ENCODE measurements around the gene NME4.

The NME4 gene

GRCh38 chr16:366476-366875 is 30.5 kb upstream of the NME4 start:
- H2BK12ac ChIP-seq (ENCODE audit: low read length): no peak overlapping the region
- no peak for DNase-seq
- H3K23ac ChIP-seq (ENCODE audit: low read length): no peak overlapping the region
- WGBS (ENCODE audit: extremely low coverage, insufficient coverage, insufficient read length): no CpG with 5 or more reads among the region's 10 CpGs
- H3K4me1 ChIP-seq (ENCODE audit: control insufficient read depth in 1 of 2, insufficient read depth in 2 of 2, low read length in 2 of 2): peaks cover 8 to 12% of the 10 kb centered on the region in 2 experiments
- H2AFZ ChIP-seq (ENCODE audit: insufficient read depth, low read length, poor library complexity): no peak overlapping the region
- no peaks in the 10 kb centered on the region for H3K79me1 ChIP-seq (ENCODE audit: low read length)
- H3K4me2 ChIP-seq (ENCODE audit: low read length): no peak overlapping the region
- H3K36me3 ChIP-seq (ENCODE audit: control insufficient read depth in 1 of 2, insufficient read depth in 2 of 2, low read length in 2 of 2): peaks cover 34 to 39% of the 10 kb centered on the region in 2 experiments
- H4K91ac ChIP-seq (ENCODE audit: low read depth, low read length): no peak overlapping the region
- no peaks in the 10 kb centered on the region for H3K9me3 ChIP-seq (ENCODE audit: insufficient read depth, low read depth, low read length)
- H4K8ac ChIP-seq (ENCODE audit: low read depth, low read length): no peak overlapping the region
- H4K12ac ChIP-seq (ENCODE audit: low read depth, low read length): no peak overlapping the region
- no peaks in the 10 kb centered on the region for H3K27me3 ChIP-seq (ENCODE audit: insufficient read depth, low read length)
- no peak overlapping the region for H3K9ac ChIP-seq (ENCODE audit: low read length)
- H2AK5ac ChIP-seq (ENCODE audit: low read length): no peak overlapping the region
- H3K79me2 ChIP-seq (ENCODE audit: control insufficient read depth, insufficient read depth, low read length, poor library complexity): no peaks in the 10 kb centered on the region
- H3K4me3 ChIP-seq (ENCODE audit: low read depth, low read length): no peak overlapping the region
- no peak overlapping the region for H2BK120ac ChIP-seq (ENCODE audit: insufficient read depth, low read length, poor library complexity)
- H3K18ac ChIP-seq (ENCODE audit: low read length): no peak overlapping the region
- H3K4ac ChIP-seq (ENCODE audit: low read depth, low read length): no peak overlapping the region
- H3K14ac ChIP-seq (ENCODE audit: low read length): no peak overlapping the region
- H3K27ac ChIP-seq (ENCODE audit: low read depth, low read length): no peak overlapping the region
- no peak overlapping the region for H2BK5ac ChIP-seq (ENCODE audit: low read depth, low read length, poor library complexity)

- H3K9me3 ChIP-seq (ENCODE audit: insufficient read depth, low read depth, low read length): no peaks in the 10 kb centered on the region
- H2BK5ac ChIP-seq (ENCODE audit: low read depth, low read length, poor library complexity): no peak overlapping the region
Observed at GRCh38 chr16:367333-367903, 29.6 kb upstream of the NME4 start.

GRCh38 chr16:368388-369158 is 28.4 kb upstream of the NME4 start:
- peaks cover 55 to 60% of the 10 kb centered on the region in 2 experiments for H3K36me3 ChIP-seq (ENCODE audit: control insufficient read depth in 1 of 2, insufficient read depth in 2 of 2, low read length in 2 of 2)
- no peak for DNase-seq
- H3K4ac ChIP-seq (ENCODE audit: low read depth, low read length): no peak overlapping the region
- no peaks in the 10 kb centered on the region for H3K27me3 ChIP-seq (ENCODE audit: insufficient read depth, low read length)
- no peak overlapping the region for H4K8ac ChIP-seq (ENCODE audit: low read depth, low read length)
- no peak overlapping the region for H4K12ac ChIP-seq (ENCODE audit: low read depth, low read length)
- no peaks in the 10 kb centered on the region for H3K79me2 ChIP-seq (ENCODE audit: control insufficient read depth, insufficient read depth, low read length, poor library complexity)
- H3K18ac ChIP-seq (ENCODE audit: low read length): no peak overlapping the region
- H3K79me1 ChIP-seq (ENCODE audit: low read length): no peaks in the 10 kb centered on the region
- H3K27ac ChIP-seq (ENCODE audit: low read depth, low read length): no peak overlapping the region
- H3K14ac ChIP-seq (ENCODE audit: low read length): no peak overlapping the region
- H4K91ac ChIP-seq (ENCODE audit: low read depth, low read length): no peak overlapping the region
- H2AK5ac ChIP-seq (ENCODE audit: low read length): no peak overlapping the region
- H3K4me1 ChIP-seq (ENCODE audit: control insufficient read depth in 1 of 2, insufficient read depth in 2 of 2, low read length in 2 of 2): peaks cover 7 to 12% of the 10 kb centered on the region in 2 experiments
- H2BK120ac ChIP-seq (ENCODE audit: insufficient read depth, low read length, poor library complexity): no peak overlapping the region
- H3K4me2 ChIP-seq (ENCODE audit: low read length): no peak overlapping the region
- H2BK12ac ChIP-seq (ENCODE audit: low read length): no peak overlapping the region
- no peak overlapping the region for H2AFZ ChIP-seq (ENCODE audit: insufficient read depth, low read length, poor library complexity)
- no CpG with 5 or more reads among the region's 29 CpGs for WGBS (ENCODE audit: extremely low coverage, insufficient coverage, insufficient read length)
- no peak overlapping the region for H3K23ac ChIP-seq (ENCODE audit: low read length)
- H3K4me3 ChIP-seq (ENCODE audit: low read depth, low read length): no peak overlapping the region
- no peak overlapping the region for H3K9ac ChIP-seq (ENCODE audit: low read length)
- H3K9me3 ChIP-seq (ENCODE audit: insufficient read depth, low read depth, low read length): no peaks in the 10 kb centered on the region
- no peak overlapping the region for H2BK5ac ChIP-seq (ENCODE audit: low read depth, low read length, poor library complexity)

More at GRCh38 chr16:367333-367903, 29.6 kb upstream of the NME4 start:
- Histone ChIP-seq H3K23ac (ENCODE audit: low read length) (no peak overlapping the region), H2AFZ (ENCODE audit: insufficient read depth, low read length, poor library complexity) (no peak overlapping the region), H3K79me1 (ENCODE audit: low read length) (no peaks in the 10 kb centered on the region), H3K4ac (ENCODE audit: low read depth, low read length) (no peak overlapping the region), H3K36me3 (ENCODE audit: control insufficient read depth in 1 of 2, insufficient read depth in 2 of 2, low read length in 2 of 2) (peaks cover 44 to 48% of the 10 kb centered on the region in 2 experiments), H3K27ac (ENCODE audit: low read depth, low read length) (no peak overlapping the region), H3K4me1 (ENCODE audit: control insufficient read depth in 1 of 2, insufficient read depth in 2 of 2, low read length in 2 of 2) (peaks cover 8 to 12% of the 10 kb centered on the region in 2 experiments), H4K91ac (ENCODE audit: low read depth, low read length) (no peak overlapping the region), H4K8ac (ENCODE audit: low read depth, low read length) (no peak overlapping the region), H3K4me2 (ENCODE audit: low read length) (no peak overlapping the region), H2BK120ac (ENCODE audit: insufficient read depth, low read length, poor library complexity) (no peak overlapping the region), H3K79me2 (ENCODE audit: control insufficient read depth, insufficient read depth, low read length, poor library complexity) (no peaks in the 10 kb centered on the region), H4K12ac (ENCODE audit: low read depth, low read length) (no peak overlapping the region), H3K27me3 (ENCODE audit: insufficient read depth, low read length) (no peaks in the 10 kb centered on the region), H2AK5ac (ENCODE audit: low read length) (no peak overlapping the region), H3K4me3 (ENCODE audit: low read depth, low read length) (no peak overlapping the region), H3K14ac (ENCODE audit: low read length) (no peak overlapping the region), H2BK12ac (ENCODE audit: low read length) (no peak overlapping the region), H3K9ac (ENCODE audit: low read length) (no peak overlapping the region), H3K18ac (ENCODE audit: low read length) (no peak overlapping the region)
- no CpG with 5 or more reads among the region's 18 CpGs for WGBS (ENCODE audit: extremely low coverage, insufficient coverage, insufficient read length)
- DNase-seq: no peak

- Histone ChIP-seq H3K36me3 (ENCODE audit: control insufficient read depth in 1 of 2, insufficient read depth in 2 of 2, low read length in 2 of 2) (peaks cover 63 to 68% of the 10 kb centered on the region in 2 experiments), H2AFZ (ENCODE audit: insufficient read depth, low read length, poor library complexity) (no peak overlapping the region), H3K9ac (ENCODE audit: low read length) (no peak overlapping the region), H3K14ac (ENCODE audit: low read length) (no peak overlapping the region), H4K12ac (ENCODE audit: low read depth, low read length) (no peak overlapping the region), H3K9me3 (ENCODE audit: insufficient read depth, low read depth, low read length) (no peaks in the 10 kb centered on the region), H2BK120ac (ENCODE audit: insufficient read depth, low read length, poor library complexity) (no peak overlapping the region), H3K27me3 (ENCODE audit: insufficient read depth, low read length) (no peaks in the 10 kb centered on the region), H3K23ac (ENCODE audit: low read length) (no peak overlapping the region), H2AK5ac (ENCODE audit: low read length) (no peak overlapping the region), H4K91ac (ENCODE audit: low read depth, low read length) (no peak overlapping the region), H3K27ac (ENCODE audit: low read depth, low read length) (no peak overlapping the region), H3K79me2 (ENCODE audit: control insufficient read depth, insufficient read depth, low read length, poor library complexity) (no peaks in the 10 kb centered on the region), H3K4me2 (ENCODE audit: low read length) (peak overlapping the region; percentile 38), H3K4me1 (ENCODE audit: control insufficient read depth in 1 of 2, insufficient read depth in 2 of 2, low read length in 2 of 2) (peaks cover 4 to 12% of the 10 kb centered on the region in 2 experiments), H4K8ac (ENCODE audit: low read depth, low read length) (no peak overlapping the region), H3K79me1 (ENCODE audit: low read length) (no peaks in the 10 kb centered on the region), H3K4ac (ENCODE audit: low read depth, low read length) (no peak overlapping the region), H2BK5ac (ENCODE audit: low read depth, low read length, poor library complexity) (no peak overlapping the region), H3K18ac (ENCODE audit: low read length) (no peak overlapping the region), H2BK12ac (ENCODE audit: low read length) (no peak overlapping the region), H3K4me3 (ENCODE audit: low read depth, low read length) (no peak overlapping the region)
- no peak for DNase-seq
- no CpG with 5 or more reads among the region's 20 CpGs for WGBS (ENCODE audit: extremely low coverage, insufficient coverage, insufficient read length)
Observed at GRCh38 chr16:369275-369865, 27.6 kb upstream of the NME4 start.
